ENCODE data around the gene PDLIM4.

Gene PDLIM4, protein sequence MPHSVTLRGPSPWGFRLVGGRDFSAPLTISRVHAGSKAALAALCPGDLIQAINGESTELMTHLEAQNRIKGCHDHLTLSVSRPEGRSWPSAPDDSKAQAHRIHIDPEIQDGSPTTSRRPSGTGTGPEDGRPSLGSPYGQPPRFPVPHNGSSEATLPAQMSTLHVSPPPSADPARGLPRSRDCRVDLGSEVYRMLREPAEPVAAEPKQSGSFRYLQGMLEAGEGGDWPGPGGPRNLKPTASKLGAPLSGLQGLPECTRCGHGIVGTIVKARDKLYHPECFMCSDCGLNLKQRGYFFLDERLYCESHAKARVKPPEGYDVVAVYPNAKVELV

DNA sequence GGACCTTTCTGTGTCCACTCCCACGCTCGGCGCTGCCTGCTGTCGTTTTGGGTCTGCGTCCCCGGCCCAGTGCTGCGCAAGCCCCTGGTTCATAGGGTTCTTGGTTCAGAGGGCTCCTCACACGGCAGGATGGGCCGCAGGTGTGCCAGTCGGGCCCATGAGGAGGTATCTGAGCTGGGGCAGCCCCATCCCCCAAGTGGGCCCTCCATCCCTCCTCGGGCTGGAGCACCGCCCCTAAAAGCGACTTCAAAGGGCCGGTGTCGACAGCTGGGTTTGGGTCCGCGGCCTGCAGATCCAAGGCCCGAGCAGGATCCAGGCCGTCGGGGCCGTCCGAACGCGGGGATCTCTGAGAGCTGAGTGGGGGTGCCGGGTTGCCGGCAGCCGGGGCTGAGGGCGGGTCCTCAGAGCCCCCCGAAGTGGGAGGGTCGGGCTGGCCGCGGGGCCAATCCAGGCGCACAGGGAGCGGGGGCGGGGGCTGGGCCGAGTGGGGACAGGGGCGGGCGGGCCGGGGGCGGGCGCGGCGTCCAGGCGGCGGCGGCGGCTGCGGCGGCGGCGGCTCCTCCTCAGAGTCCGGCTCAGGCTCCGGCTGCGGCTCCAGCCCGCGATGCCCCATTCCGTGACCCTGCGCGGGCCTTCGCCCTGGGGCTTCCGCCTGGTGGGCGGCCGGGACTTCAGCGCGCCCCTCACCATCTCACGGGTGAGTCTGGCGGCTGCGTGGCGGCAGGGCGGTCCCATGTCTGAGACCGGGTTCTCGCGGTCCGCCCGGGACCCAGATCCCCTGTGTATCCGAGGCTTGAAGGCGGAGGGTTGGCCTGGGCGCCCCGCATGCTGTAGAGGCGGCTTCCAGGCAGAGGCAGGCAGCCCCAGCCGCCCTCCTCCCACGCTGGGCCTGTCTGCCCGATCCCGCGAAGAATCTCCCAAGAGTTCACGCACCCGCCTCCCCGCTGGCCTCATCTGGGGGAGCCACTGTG is at the start of gene PDLIM4:
PDLIM4 (plus strand) TSS at position 566 of the 971 bp plus-strand sequence; CDS start at position 605, 39 bp downstream.
- no peak for DNase-seq

- no peak for DNase-seq
These were observed 49.7 kb upstream of the PDLIM4 start for GRCh38 chr5:132207778-132208177.

DNA sequence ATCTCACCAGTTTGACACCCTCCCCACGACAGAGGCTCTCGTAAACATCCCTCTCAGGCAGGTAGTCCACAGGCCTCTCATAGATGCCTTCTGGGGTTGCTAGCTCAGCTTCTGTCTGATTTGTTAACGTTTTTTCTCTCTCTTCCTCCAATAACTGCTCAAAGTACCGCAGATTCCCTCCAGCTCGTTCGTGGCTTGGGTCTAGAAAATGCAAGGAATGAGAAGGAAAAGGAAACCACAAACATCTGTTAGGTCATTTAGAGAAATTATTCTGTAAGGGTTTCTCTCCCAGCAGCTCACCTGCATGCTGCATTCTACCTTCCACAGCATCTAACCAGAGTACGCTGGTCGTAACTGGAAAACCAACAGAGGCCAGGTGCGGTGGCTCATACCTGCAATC is 48.4 kb upstream of the PDLIM4 start:
- no peak for DNase-seq

DNA sequence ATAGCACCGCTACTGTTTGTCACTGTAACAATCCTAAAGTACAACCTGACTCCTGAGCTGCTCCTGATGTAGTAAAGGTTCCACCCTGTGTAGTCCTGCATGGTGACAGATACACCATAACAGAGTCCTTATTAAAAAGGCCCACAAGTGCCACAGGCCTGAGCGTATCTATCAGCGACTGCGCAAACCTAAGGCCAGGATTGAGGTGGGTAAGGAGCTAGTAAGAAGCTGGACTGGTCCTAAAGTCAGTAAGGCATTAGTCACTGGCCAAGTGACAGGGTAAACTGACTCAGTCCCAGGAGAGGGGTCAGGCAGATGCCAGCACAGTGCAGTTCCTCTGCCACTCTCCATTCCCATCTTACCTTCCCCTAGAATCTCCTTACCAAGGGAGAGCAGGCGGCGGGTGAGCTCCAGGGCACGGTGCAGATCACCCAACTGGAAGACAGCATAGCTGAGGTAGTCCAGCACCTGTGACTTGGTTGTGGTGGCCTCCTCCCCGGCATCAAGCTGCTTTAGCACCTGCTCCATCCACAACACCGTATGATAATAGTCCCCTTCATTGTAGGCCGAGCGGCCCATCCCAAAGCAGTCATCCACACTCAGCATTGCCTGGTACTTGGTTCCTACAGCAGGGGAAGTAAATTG is 47.5 kb upstream of the PDLIM4 start:
- no peak for DNase-seq

DNA sequence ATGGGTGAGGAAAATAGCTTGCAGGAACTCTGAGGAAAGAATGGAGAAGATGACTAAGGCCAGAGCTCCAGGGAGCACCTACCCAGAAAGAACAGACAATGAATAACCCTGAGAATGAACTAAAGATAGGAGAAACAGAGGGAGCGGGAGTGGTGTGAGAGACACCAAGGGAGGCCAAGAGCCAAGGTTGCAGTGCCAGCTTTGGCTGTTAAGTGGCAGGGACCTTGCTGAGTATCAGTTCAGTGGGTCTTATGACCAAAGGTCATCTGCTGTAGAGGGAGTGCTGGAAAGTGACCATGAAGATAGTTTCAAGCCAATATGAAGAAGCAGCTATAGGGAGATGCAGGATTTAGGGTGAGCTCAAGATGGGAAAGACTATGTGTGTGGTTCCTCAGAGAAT is 46.6 kb upstream of the PDLIM4 start:
- DNase-seq: no peak

- no peak for DNase-seq
These were observed 45.7 kb upstream of the PDLIM4 start for GRCh38 chr5:132211787-132212186.

DNA sequence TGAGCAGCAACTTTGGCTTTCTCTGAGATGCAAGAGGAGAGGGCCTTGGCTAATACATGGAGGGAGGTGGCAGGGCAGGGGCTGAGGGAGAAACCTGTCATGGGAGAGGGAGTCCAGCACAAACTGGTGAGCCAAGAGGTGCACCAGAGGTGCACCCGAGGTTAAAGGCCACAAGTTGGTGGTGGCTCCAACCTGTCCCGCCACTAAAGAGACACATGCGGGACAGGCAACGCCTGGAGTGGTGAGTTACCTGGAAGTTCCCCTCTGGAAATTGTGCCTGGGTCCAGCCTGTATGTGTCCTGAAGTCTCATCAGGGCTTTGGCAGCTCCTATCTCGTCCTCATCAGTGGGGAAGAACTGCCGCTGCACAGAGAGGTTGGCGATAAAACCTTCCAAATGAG is 43.8 kb upstream of the PDLIM4 start:
- DNase-seq: no peak

DNA sequence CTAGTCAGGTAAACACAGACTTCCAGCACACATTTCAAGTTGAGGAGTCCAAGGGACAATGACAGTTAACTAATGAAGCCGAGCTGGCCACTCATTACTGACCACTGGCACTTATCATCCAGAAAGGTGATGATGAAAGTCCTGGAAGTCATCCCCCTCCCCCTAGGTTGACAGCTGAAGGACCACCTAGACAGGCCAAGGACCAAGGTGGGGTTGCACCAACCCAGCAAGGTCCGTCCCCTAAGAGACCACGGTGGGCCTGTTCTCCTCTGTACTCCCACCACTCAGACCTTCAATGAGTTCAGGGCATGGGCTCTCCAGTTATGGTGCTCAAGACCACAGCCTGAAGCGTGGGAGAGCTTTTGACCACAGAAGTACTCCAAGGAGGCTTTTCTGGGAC is 43.0 kb upstream of the PDLIM4 start:
- DNase-seq: no peak

- DNase-seq: no peak
These were observed 42.2 kb upstream of the PDLIM4 start for GRCh38 chr5:132215329-132215728.

DNA sequence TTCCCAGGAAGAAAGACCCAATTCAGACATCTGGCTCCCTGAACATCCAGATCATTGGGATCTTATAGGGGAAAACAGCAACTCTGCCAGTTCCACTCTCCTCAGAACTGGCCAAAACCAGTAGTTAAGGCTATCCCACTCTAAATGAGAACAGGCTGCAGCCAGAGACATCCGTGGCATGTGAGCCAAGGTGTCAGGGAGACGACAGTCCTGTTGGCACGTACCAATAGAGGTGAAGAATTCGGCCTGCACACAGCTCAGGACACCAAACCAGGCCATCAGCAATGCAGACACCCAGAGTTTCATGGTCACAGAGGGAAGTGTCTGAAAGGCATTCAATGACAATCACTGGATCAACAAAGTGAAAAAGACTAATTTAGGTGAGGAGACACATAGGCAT is 39.2 kb upstream of the PDLIM4 start:
- no peak for DNase-seq

DNA sequence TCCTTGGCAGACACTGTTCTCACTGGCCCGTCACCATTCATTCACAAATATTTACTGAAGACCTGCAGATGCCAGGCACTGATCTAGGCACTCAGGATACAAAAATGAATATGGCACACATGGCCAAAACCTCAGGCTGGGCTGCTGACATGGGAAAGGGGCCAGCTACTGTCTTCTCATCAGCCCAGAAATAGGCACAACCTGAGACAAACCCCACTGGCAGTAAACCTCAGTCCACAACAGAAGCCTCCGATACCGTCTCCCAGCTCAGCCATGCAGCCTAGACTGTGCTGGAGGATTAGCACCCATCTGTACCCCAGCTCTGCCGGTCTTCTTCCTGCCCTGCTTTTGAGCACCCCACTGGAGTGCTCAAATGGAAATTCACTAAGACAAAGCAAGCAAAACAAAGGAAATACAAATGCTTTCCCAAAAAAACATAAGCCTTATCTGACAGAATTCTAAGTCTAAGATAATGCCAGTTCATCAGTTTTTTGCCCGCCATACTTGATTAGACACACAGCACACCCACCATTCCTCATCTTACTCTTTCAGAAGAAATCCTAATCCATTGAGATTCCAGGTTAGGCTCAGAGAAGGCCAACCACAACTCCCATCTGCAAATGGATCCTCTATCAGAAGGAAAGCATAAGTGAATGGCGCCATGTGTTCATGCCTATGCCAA is 38.1 kb upstream of the PDLIM4 start:
- DNase-seq: no peak

- DNase-seq: no peak
These were observed 37.5 kb upstream of the PDLIM4 start for GRCh38 chr5:132219981-132220380.

GRCh38 chr5:132220491-132220890 is 37.0 kb upstream of the PDLIM4 start:
- DNase-seq: no peak

- no peak for DNase-seq
These were observed 35.5 kb upstream of the PDLIM4 start for GRCh38 chr5:132221781-132222648.

DNA sequence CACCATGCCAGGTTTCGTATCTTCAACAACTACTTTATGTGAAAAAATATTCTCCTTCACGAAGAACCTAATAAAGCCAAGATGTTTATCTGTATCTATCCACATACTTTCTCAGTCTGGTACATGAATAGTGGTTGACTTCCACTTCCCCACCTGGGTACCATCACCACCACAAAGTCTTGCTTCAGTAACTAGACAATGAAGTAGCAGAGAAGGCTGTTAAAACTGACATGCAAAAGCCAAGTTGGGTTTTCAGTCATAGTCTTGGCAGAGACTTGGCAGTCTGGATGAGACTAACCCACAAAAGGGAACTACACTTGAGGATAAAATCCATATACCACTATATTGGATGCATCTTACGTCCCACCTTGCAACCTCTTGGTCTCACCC is 34.9 kb upstream of the PDLIM4 start:
- no peak for DNase-seq

DNA sequence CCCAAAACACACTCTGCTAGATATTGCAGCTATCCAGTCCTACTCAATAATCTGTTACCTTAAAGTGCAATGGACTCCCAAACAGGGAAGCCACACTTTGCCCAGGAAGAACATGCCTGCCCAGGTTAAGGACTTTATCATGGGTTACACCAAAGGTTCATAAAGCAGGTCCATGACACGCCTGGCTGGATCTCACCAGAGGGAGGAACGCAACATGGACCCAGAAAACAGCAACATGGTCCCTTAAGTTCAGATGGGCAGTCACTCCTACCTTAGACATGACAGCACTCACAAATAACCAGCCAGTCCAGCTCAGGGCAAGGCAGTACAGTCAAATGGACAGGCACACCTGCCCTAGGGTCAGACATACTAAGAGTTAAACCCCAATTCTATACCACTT is 33.6 kb upstream of the PDLIM4 start:
- DNase-seq: no peak

GRCh38 chr5:132224716-132225115 is 32.8 kb upstream of the PDLIM4 start:
- no peak for DNase-seq

DNA sequence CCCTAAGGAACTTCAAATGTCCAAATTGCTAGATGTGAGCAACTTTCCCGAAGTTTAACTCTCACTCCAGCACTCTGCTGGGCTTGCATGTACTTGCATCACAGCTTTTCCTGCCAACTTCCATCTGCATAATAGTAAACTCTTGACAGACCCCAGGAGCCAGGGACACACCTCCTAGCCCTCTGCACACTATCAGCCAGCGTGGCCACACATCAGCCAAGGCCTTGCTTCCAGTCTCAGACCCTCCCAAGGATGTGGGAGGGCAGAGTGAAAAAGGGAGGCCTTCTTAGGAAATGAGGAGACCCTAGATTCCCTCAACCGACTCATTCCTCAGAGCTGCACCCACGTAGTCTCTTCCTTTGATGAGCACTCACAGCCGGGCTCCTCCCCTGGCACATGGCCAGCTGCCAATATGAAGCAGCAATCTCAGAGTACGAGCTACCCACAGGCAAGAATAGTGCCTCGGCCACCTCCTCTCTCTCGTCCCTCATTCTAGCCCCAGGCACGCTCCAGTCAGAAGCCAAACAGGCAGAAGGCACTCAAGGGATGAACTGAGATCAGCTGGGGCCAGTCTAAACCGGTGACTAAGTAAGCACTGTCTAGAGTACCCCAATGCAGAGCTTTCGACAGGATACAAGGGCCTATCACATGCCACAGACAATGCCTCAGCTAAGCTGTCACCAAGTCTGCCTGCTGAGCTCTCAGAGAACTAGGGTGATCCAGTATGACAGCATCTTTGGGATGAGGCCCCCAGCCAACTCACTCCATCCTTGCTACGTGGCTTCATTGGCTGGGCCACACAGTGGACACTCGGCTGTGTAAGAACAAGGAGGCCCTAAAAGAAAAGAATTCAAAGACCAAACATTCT is 32.1 kb upstream of the PDLIM4 start:
- peak; percentile 11 for DNase-seq

- no peak for DNase-seq
These were observed 30.8 kb upstream of the PDLIM4 start for GRCh38 chr5:132226516-132227234.

- DNase-seq: no peak
These were observed 30.3 kb upstream of the PDLIM4 start for GRCh38 chr5:132227235-132227484.

Data from activated CD4-positive, alpha-beta T cell treated with anti-CD3 and anti-CD28 coated beads, Interleukin-10, Interleukin-2, amounts not matched to agents 100 ng/mL and 50 ng/mL, durations not matched to agents 16 hours and 8 hours (primary cell).